K562 (cell line): ENCODE data around the gene GON4L. TPM values are rescaled to one million over a fixed set of nuclear protein-coding genes. Genes with fewer than 3 reads are reported as not detected.
"Not testable (repeated sequence)": the region's sequence is repeated elsewhere in the genome, so short reads cannot be mapped to it uniquely, and the experiment has no call there.

Source experiments
- AFF1 ChIP-seq, 2 experiments: fragments of 450-650 bp; IDR thresholded peaks; 2 replicates each; pipeline ENCODE4 v1.6.1; 2018; ENCODE audit warnings: mild to moderate bottlenecking in 2 of 2, low read depth in 1 of 2; ENCODE audit not compliant: partially characterized antibody in 2 of 2
- ARID1B ChIP-seq: fragments of 450-650 bp; IDR thresholded peaks from 2 replicates; pipeline ENCODE4 v1.6.1; 2016; ENCODE audit warnings: antibody characterized with exemption, mild to moderate bottlenecking, inconsistent platforms
- ARNT ChIP-seq, 2 experiments: fragments of 450-650 bp; IDR thresholded peaks; 2 replicates each; pipeline ENCODE4 v1.6.1; 2016; ENCODE audit warnings: mild to moderate bottlenecking in 1 of 2
- ATF7 ChIP-seq: fragments of 450-650 bp; IDR thresholded peaks from 2 replicates; pipeline ENCODE4 v1.7.1; 2014; ENCODE audit warnings: mild to moderate bottlenecking, moderate library complexity
- BRD9 ChIP-seq: fragments of 450-650 bp; IDR thresholded peaks from 2 replicates; pipeline ENCODE4 v1.6.1; 2018; ENCODE audit warnings: low read depth; ENCODE audit not compliant: partially characterized antibody
- CTBP1 ChIP-seq: fragments of 450-650 bp; IDR thresholded peaks from 2 replicates; pipeline ENCODE4 v1.6.1; 2016; ENCODE audit warnings: borderline replicate concordance
- L3MBTL2 ChIP-seq: fragments of 450-650 bp; IDR thresholded peaks from 2 replicates; pipeline ENCODE4 v1.6.1; 2016; ENCODE audit warnings: mild to moderate bottlenecking, moderate library complexity
- LEF1 ChIP-seq: fragments of 450-650 bp; IDR thresholded peaks from 2 replicates; pipeline ENCODE4 v1.6.1; 2016; ENCODE audit warnings: mild to moderate bottlenecking
- MAFG ChIP-seq: fragments of 450-650 bp; conservative IDR thresholded peaks from 2 replicates; pipeline ENCODE4 v1.6.1; 2016; ENCODE audit warnings: missing genetic modification characterization, missing compliant biosample characterization
- MAX ChIP-seq: sonication (generic); formaldehyde crosslinking; IDR thresholded peaks from 2 replicates; pipeline ENCODE4 v1.9.0; 2022; ENCODE audit warnings: mild to moderate bottlenecking, missing genetic modification reagents
- MEIS2 ChIP-seq: fragments of 450-650 bp; IDR thresholded peaks from 2 replicates; pipeline ENCODE4 v1.6.1; 2014; ENCODE audit warnings: mild to moderate bottlenecking; ENCODE audit not compliant: partially characterized antibody
- MTA2 ChIP-seq: fragments of 450-650 bp; IDR thresholded peaks from 2 replicates; pipeline ENCODE4 v1.6.1; 2016; ENCODE audit warnings: low read depth
- MYC ChIP-seq, 2 experiments: fragments of 250-450 bp in 1 of 2; sonication (Bioruptor Pico) in 1 of 2; IDR thresholded peaks; 2 replicates each; pipeline versions ENCODE4 v1.5.1 to v1.6.1; 2012 to 2021; ENCODE audit warnings: low read depth in 2 of 2, borderline replicate concordance in 1 of 2, improper control_type of control experiment in 1 of 2, low read length in 1 of 2, mild to moderate bottlenecking in 1 of 2, moderate library complexity in 1 of 2
- NR2C1 ChIP-seq, 2 experiments: fragments of 450-650 bp; IDR thresholded peaks; 2 replicates each; pipeline ENCODE4 v1.6.1; 2017; ENCODE audit warnings: mild to moderate bottlenecking in 2 of 2, antibody characterized with exemption in 1 of 2, inconsistent platforms in 1 of 2, missing compliant biosample characterization in 1 of 2, missing genetic modification characterization in 1 of 2
- NR2C2 ChIP-seq, 2 experiments: fragments of 200-800 bp in 1 of 2; sonication (Bioruptor generic) in 1 of 2; sonication (generic) in 1 of 2; formaldehyde crosslinking in 1 of 2; IDR thresholded peaks; 2 replicates each; pipeline versions ENCODE4 v1.6.1 to v1.8.0; 2016 to 2022; ENCODE audit warnings: mild to moderate bottlenecking in 1 of 2, missing compliant biosample characterization in 1 of 2, missing genetic modification characterization in 1 of 2, missing genetic modification reagents in 1 of 2
- NRF1 ChIP-seq, 2 experiments: fragments of 450-650 bp; IDR thresholded peaks in 1 of 2; conservative IDR thresholded peaks in 1 of 2; 2 replicates each; pipeline ENCODE4 v1.6.1; 2014; ENCODE audit warnings: mild to moderate bottlenecking in 2 of 2
- OTX1 ChIP-seq: fragments of 450-650 bp; formaldehyde crosslinking; IDR thresholded peaks from 2 replicates; pipeline ENCODE4 v1.4.0; 2022; ENCODE audit warnings: mild to moderate bottlenecking
- RBFOX2 ChIP-seq: fragments of 200-400 bp; formaldehyde crosslinking; IDR thresholded peaks from 2 replicates; pipeline ENCODE4 v1.6.1; 2017; ENCODE audit warnings: low read depth, mild to moderate bottlenecking, low read length, moderate library complexity
- SMARCA4 ChIP-seq: fragments of 450-650 bp; IDR thresholded peaks from 2 replicates; pipeline ENCODE4 v1.6.1; 2016
- TAL1 ChIP-seq: fragments of 450-650 bp; IDR thresholded peaks from 2 replicates; pipeline ENCODE4 v1.6.1; 2016; ENCODE audit warnings: mild to moderate bottlenecking
- TCF3 ChIP-seq: sonication (generic); formaldehyde crosslinking; IDR thresholded peaks from 2 replicates; pipeline ENCODE4 v1.4.0; 2020; ENCODE audit warnings: mild to moderate bottlenecking, missing genetic modification reagents
- TRIM24 ChIP-seq, 2 experiments: fragments of 450-650 bp; IDR thresholded peaks; 2 replicates each; pipeline ENCODE4 v1.6.1; 2016
- ZBTB2 ChIP-seq: fragments of 450-650 bp; IDR thresholded peaks from 2 replicates; pipeline ENCODE4 v1.6.1; 2016; ENCODE audit warnings: antibody characterized with exemption
- ZFX ChIP-seq: sonication (generic); formaldehyde crosslinking; IDR thresholded peaks from 2 replicates; pipeline ENCODE4 v1.8.0; 2022; ENCODE audit warnings: mild to moderate bottlenecking, missing genetic modification reagents, moderate library complexity
- polyA plus RNA-seq, 8 experiments: library from polyadenylated mRNA; depleted of rRNA in 4 of 8; stranded (reverse) in 5 of 8; unstranded in 3 of 8; fragments of >200 nt; fragmentation: Nextera tagmentation in 2 of 8; fragmentation: Illumina TruSeq in 1 of 8; extraction: Ambion mirVana in 2 of 8; extraction: Trizol in 1 of 8; gene quantifications; 2 replicates each; pipeline versions ENCODE4 v1.2.1 to v1.2.3, GENCODE V29; 2011 to 2014; ENCODE audit warnings: inconsistent platforms in 1 of 8, missing spikeins in 1 of 8
- total RNA-seq, 7 experiments: library from RNA; depleted of rRNA in 6 of 7; stranded (reverse); fragments of >200 nt in 6 of 7; fragmentation: Illumina TruSeq in 2 of 7; extraction: Trizol in 2 of 7; gene quantifications; 2 replicates each; pipeline versions ENCODE4 v1.2.1 to v1.2.3, GENCODE V29; 2011 to 2021; ENCODE audit warnings: low replicate concordance in 1 of 7

The GON4L gene
- total and polyA plus RNA-seq, 9 of the 15 experiments (the other 6 are each of a cell fraction or from before 2014, with no cell fraction given): 20.2 to 47.4 (median 33.6) TPM

- TF ChIP-seq OTX1 (CRISPR knock-in tag) (0 out of 2 replicates have a peak, but pooled peaks have one; percentile 38), ZBTB2 (0 out of 2 replicates have a peak, but pooled peaks have one; percentile 34), LEF1 (0 out of 2 replicates have a peak, but pooled peaks have one; percentile 53), TRIM24 (IDR thresholded peaks at IDR 0.05) (peak in 1 of 2 experiments; percentile 25; a peak in 1 of 4 replicates), BRD9 (peak; percentile 17), TCF3 (CRISPR knock-in tag) (peak; percentile 77), TAL1 (peak; percentile 80), ZFX (CRISPR knock-in tag) (peak; percentile 60), NR2C2 (tag; IDR thresholded peaks at IDR 0.05) (peak; percentile 70), ARID1B (peak; percentile 84), ATF7 (peak; percentile 55; the same call in 1 of the 2 replicates), ARNT (IDR thresholded peaks at IDR 0.05) (0 out of 4 replicates have a peak, but pooled peaks of 1 of the 2 experiments have one; percentile 15), SMARCA4 (0 out of 2 replicates have a peak, but pooled peaks have one; percentile 47), MAX (CRISPR knock-in tag) (peak; percentile 80), L3MBTL2 (peak; percentile 26; the same call in 1 of the 2 replicates), MAFG (tag) (0 out of 2 replicates have a peak, but pooled peaks have one; percentile 4), MTA2 (peak; percentile 56; the same call in 1 of the 2 replicates), MYC (CRISPR knock-in tag; IDR thresholded peaks at IDR 0.05; ENCODE audit: borderline replicate concordance, low read depth) (peak; percentile 78; the same call in 1 of the 2 replicates), RBFOX2 (peak; percentile 56; the same call in 1 of the 2 replicates), AFF1 (IDR thresholded peaks at IDR 0.05; ENCODE audit: low read depth in 1 of 2, partially characterized antibody in 2 of 2) (peak in 1 of 2 experiments; percentile 20), NR2C1 (IDR thresholded peaks at IDR 0.05) (peak; percentile 59; the same call in 1 of the 2 replicates), NR2C1 (tag; IDR thresholded peaks at IDR 0.05) (peak; percentile 64; the same call in 1 of the 2 replicates), CTBP1 (peak; percentile 71), MEIS2 (peak; percentile 47), NRF1 (conservative IDR thresholded peaks at IDR 0.05 in 1 of 2, IDR thresholded peaks at IDR 0.05 in 1 of 2) (0 out of 4 replicates have a peak, but pooled peaks of 1 of the 2 experiments have one; percentile 5)
- TF ChIP-seq NR2C2 (CRISPR knock-in tag; IDR thresholded peaks at IDR 0.05); MYC (IDR thresholded peaks at IDR 0.05; ENCODE audit: low read depth, low read length): not testable (repeated sequence)
Measured at GRCh38 chr1:155834927-155835399, 22.1 kb downstream of the GON4L start (continued).
